ENCODE measurements around the gene INSIG1.

Gene INSIG1

GRCh38 chr7:155297517-155298287 lies at the start of gene INSIG1:
Gene INSIG1 (plus strand): TSS chr7:155297878. CDS start chr7:155298286, 408 bp downstream.
- Histone ChIP-seq H4K20me1 (ENCODE audit: insufficient read depth, low read length) (peaks cover 10% of the 10 kb centered on the region), H3K79me2 (ENCODE audit: insufficient read depth, low read length) (peaks cover 37% of the 10 kb centered on the region), H3K9me2 (ENCODE audit: low read depth, low read length) (no peaks in the 10 kb centered on the region), H2AFZ (ENCODE audit: low read length) (no peak within 1 kb of the TSS), H3K27ac (ENCODE audit: low read depth, low read length, poor library complexity, severe bottlenecking) (peak within 1 kb of the TSS; percentile 88), H3F3A (ENCODE audit: insufficient read depth, low read length) (no peaks in the 10 kb centered on the region), H3K9me3 (ENCODE audit: low read length) (no peaks in the 10 kb centered on the region), H3K4me3 (ENCODE audit: low read depth, low read length, poor library complexity, severe bottlenecking) (peak within 1 kb of the TSS; percentile 88), H3K4me1 (ENCODE audit: insufficient read depth, low read length, severe bottlenecking) (peaks cover 42% of the 10 kb centered on the region), H3K4me2 (ENCODE audit: low read length) (peak within 1 kb of the TSS; percentile 77), H3K9ac (ENCODE audit: low read length) (peak within 1 kb of the TSS; percentile 95), H3K27me3 (ENCODE audit: insufficient read depth, low read length) (no peaks in the 10 kb centered on the region), H3K36me3 (ENCODE audit: insufficient read depth, low read length) (peaks cover 45% of the 10 kb centered on the region)
- no peak for TF ChIP-seq EZH2 (IDR thresholded peaks at IDR 0.05; ENCODE audit: borderline replicate concordance, low read length)
- TF ChIP-seq, protein P1, sequence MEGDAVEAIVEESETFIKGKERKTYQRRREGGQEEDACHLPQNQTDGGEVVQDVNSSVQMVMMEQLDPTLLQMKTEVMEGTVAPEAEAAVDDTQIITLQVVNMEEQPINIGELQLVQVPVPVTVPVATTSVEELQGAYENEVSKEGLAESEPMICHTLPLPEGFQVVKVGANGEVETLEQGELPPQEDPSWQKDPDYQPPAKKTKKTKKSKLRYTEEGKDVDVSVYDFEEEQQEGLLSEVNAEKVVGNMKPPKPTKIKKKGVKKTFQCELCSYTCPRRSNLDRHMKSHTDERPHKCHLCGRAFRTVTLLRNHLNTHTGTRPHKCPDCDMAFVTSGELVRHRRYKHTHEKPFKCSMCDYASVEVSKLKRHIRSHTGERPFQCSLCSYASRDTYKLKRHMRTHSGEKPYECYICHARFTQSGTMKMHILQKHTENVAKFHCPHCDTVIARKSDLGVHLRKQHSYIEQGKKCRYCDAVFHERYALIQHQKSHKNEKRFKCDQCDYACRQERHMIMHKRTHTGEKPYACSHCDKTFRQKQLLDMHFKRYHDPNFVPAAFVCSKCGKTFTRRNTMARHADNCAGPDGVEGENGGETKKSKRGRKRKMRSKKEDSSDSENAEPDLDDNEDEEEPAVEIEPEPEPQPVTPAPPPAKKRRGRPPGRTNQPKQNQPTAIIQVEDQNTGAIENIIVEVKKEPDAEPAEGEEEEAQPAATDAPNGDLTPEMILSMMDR (IDR thresholded peaks at IDR 0.05; ENCODE audit: low read length): no peak

DNA sequence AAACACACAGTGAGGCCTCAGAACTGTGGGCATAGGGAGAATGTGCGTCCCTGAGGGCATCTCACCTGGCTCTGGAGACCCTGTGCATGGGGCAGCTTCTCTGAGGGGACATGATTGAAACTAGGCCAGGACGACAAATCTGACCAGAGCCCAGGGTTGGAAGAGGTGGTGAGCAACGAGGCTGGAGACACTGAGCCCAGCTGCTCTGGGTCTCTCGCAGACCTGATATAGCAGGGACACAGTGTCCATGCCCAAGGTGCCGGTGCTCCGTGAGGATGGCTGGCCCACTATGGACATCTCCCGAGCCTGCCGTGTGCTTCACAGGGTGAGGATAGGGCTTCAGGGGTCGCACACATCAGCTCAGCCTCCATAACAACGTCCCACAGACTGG lies 49.3 kb upstream of the INSIG1 start:
- Histone ChIP-seq H3F3A (ENCODE audit: insufficient read depth, low read length) (no peaks in the 10 kb centered on the region), H2AFZ (ENCODE audit: low read length) (no peak overlapping the region), H3K9ac (ENCODE audit: low read length) (no peak overlapping the region), H3K27ac (ENCODE audit: low read depth, low read length, poor library complexity, severe bottlenecking) (no peak overlapping the region), H3K79me2 (ENCODE audit: insufficient read depth, low read length) (no peaks in the 10 kb centered on the region), H3K27me3 (ENCODE audit: insufficient read depth, low read length) (peaks cover 45% of the 10 kb centered on the region; the same call in 1 of the 2 replicates), H3K9me3 (ENCODE audit: low read length) (peaks cover 3% of the 10 kb centered on the region; the same call in 1 of the 2 replicates), H4K20me1 (ENCODE audit: insufficient read depth, low read length) (no peaks in the 10 kb centered on the region), H3K4me1 (ENCODE audit: insufficient read depth, low read length, severe bottlenecking) (no peaks in the 10 kb centered on the region), H3K4me2 (ENCODE audit: low read length) (no peak overlapping the region), H3K9me2 (ENCODE audit: low read depth, low read length) (no peaks in the 10 kb centered on the region), H3K36me3 (ENCODE audit: insufficient read depth, low read length) (no peaks in the 10 kb centered on the region), H3K4me3 (ENCODE audit: low read depth, low read length, poor library complexity, severe bottlenecking) (no peak overlapping the region)
- TF ChIP-seq, protein P1 (IDR thresholded peaks at IDR 0.05; ENCODE audit: low read length): no peak
- no peak for TF ChIP-seq EZH2 (IDR thresholded peaks at IDR 0.05; ENCODE audit: borderline replicate concordance, low read length)

DNA sequence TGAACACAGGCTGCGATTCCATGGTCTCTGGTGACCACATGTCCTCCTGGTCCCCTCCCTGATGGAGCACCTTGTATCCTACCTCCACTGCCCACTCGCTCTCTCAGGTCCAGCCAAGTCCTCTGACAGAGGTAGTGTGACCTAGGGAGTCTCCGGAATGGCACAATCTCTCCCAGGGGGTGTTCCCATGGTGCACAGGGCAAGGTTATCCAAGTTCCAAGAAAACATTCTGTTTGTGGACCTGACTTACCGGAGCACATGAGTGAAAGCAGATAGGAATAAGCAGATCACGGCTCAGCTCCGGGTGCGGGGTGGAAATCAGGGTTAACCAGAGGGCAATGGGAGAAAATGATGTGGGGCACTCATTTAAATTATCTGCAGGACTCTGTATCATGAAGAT lies 45.8 kb upstream of the INSIG1 start:
- H3K27me3 ChIP-seq (ENCODE audit: insufficient read depth, low read length): peaks cover 32% of the 10 kb centered on the region
- H3K36me3 ChIP-seq (ENCODE audit: insufficient read depth, low read length): no peaks in the 10 kb centered on the region
- no peaks in the 10 kb centered on the region for H4K20me1 ChIP-seq (ENCODE audit: insufficient read depth, low read length)
- H3K4me2 ChIP-seq (ENCODE audit: low read length): no peak overlapping the region
- H3K9me2 ChIP-seq (ENCODE audit: low read depth, low read length): no peaks in the 10 kb centered on the region
- no peaks in the 10 kb centered on the region for H3K79me2 ChIP-seq (ENCODE audit: insufficient read depth, low read length)
- TF ChIP-seq, protein P1 (IDR thresholded peaks at IDR 0.05; ENCODE audit: low read length): no peak
- no peak for TF ChIP-seq EZH2 (IDR thresholded peaks at IDR 0.05; ENCODE audit: borderline replicate concordance, low read length)
- H3K9me3 ChIP-seq (ENCODE audit: low read length): no peaks in the 10 kb centered on the region
- no peak overlapping the region for H3K27ac ChIP-seq (ENCODE audit: low read depth, low read length, poor library complexity, severe bottlenecking)
- H3K4me1 ChIP-seq (ENCODE audit: insufficient read depth, low read length, severe bottlenecking): no peaks in the 10 kb centered on the region
- H3K4me3 ChIP-seq (ENCODE audit: low read depth, low read length, poor library complexity, severe bottlenecking): no peak overlapping the region
- no peak overlapping the region for H2AFZ ChIP-seq (ENCODE audit: low read length)
- no peak overlapping the region for H3K9ac ChIP-seq (ENCODE audit: low read length)
- H3F3A ChIP-seq (ENCODE audit: insufficient read depth, low read length): no peaks in the 10 kb centered on the region
